Esophagus muscularis mucosa (tissue), 4 donors: ENCODE results near the gene RASGRF1. TPM values are rescaled to one million over a fixed set of nuclear protein-coding genes. Genes with fewer than 3 reads are reported as not detected.

Experiments
- DNase-seq: peaks from one replicate; pipeline ENCODE4 v3.0.0-alpha.2; 2017; ENCODE audit errors: extremely low spot score
- H3K27ac ChIP-seq, 4 donors: fragments of 200-600 bp; sonication (generic); replicated peaks in 1 of 4; 1 replicate in 3 of 4; 2 replicates in 1 of 4; pipeline ENCODE4 v1.5.1; 2016 to 2019; ENCODE audit warnings: mild to moderate bottlenecking in 1 of 4
- H3K27me3 ChIP-seq, 4 donors: fragments of 200-600 bp; sonication (generic); one replicate each; pipeline versions ENCODE4 v1.5.1 to v1.6.0; 2016 to 2019
- H3K36me3 ChIP-seq, 4 donors: fragments of 200-600 bp; sonication (generic); one replicate each; pipeline ENCODE4 v1.5.1; 2016 to 2019
- H3K4me1 ChIP-seq, 4 donors: fragments of 200-600 bp; sonication (generic); one replicate each; pipeline ENCODE4 v1.5.1; 2016 to 2019
- H3K4me3 ChIP-seq, 4 donors: fragments of 200-600 bp; sonication (generic); 1 replicate in 2 of 4; 2 replicates in 2 of 4; pipeline ENCODE4 v1.5.1; 2016 to 2019; ENCODE audit warnings: mild to moderate bottlenecking in 4 of 4, moderate library complexity in 1 of 4
- H3K9me3 ChIP-seq, 4 donors: fragments of 200-600 bp; sonication (generic); 1 replicate in 3 of 4; 2 replicates in 1 of 4; pipeline ENCODE4 v1.5.1; 2016 to 2019
- CTCF ChIP-seq, 3 experiments: fragments of 200-600 bp in 2 of 3; fragments of 450-650 bp in 1 of 3; sonication (generic) in 2 of 3; IDR thresholded peaks; one replicate each; pipeline ENCODE4 v1.5.1; 2017 to 2019; ENCODE audit warnings: antibody characterized with exemption in 3 of 3, mild to moderate bottlenecking in 2 of 3, moderate library complexity in 1 of 3
- EP300 ChIP-seq: sonication (generic); formaldehyde crosslinking; IDR thresholded peaks from one replicate; pipeline ENCODE4 v1.6.1; 2017; ENCODE audit warnings: antibody characterized with exemption
- POLR2A ChIP-seq: fragments of 450-650 bp; IDR thresholded peaks from one replicate; pipeline ENCODE4 v1.6.1; 2017; ENCODE audit warnings: antibody characterized with exemption, moderate library complexity, mild to moderate bottlenecking, low read depth
- POLR2AphosphoS5 ChIP-seq, 2 donors: sonication (generic); formaldehyde crosslinking; IDR thresholded peaks; one replicate each; pipeline ENCODE4 v1.6.1; 2017; ENCODE audit warnings: antibody characterized with exemption in 2 of 2
- WGBS: methylation state at CpG from one replicate; pipeline ENCODE4 v1.1.5; 2018; 5-methylcytosine and 5-hydroxymethylcytosine counted together
- intact Hi-C: fragments of 100-400 bp; cut with DNase I; formaldehyde crosslinking; loops from one replicate; pipeline ENCODE4 v1.15.1; 2023
- total RNA-seq, 4 donors: library from RNA; depleted of rRNA; stranded (reverse); fragments of >200 nt; gene quantifications; one replicate each; pipeline versions ENCODE4 v1.1.0 to v1.2.1, GENCODE V29; 2016

RASGRF1 gene
- total RNA-seq, 4 donors from 2014 or later, result 0.17 to 0.23 TPM; not detected in 2

- TF ChIP-seq POLR2AphosphoS5 (IDR thresholded peaks at IDR 0.05), result no peak
- TF ChIP-seq CTCF (IDR thresholded peaks at IDR 0.05), result peak in 2 of 3 experiments; percentile 16 to 45
- no peak for TF ChIP-seq EP300
- Histone ChIP-seq H3K27me3 (no peaks in the 10 kb centered on the region), H3K27ac (no peak overlapping the region), H3K4me1 (peaks cover 0 to 14% (median 6%) of the 10 kb centered on the region in 4 donors), H3K4me3 (no peak overlapping the region), H3K9me3 (no peaks in the 10 kb centered on the region), H3K36me3 (no peaks in the 10 kb centered on the region)
- 64% methylated on average over 3 of the region's 3 CpGs for WGBS
- DNase-seq, result no peak
- intact Hi-C loops, result no loop called here
Observed at GRCh38 chr15:79007066-79007465, 83.5 kb downstream of the RASGRF1 start.

GRCh38 chr15:79006071-79006470, 84.5 kb downstream of the RASGRF1 start:
- Histone ChIP-seq H3K4me3 (no peak overlapping the region), H3K27ac (no peak overlapping the region), H3K27me3 (no peaks in the 10 kb centered on the region), H3K9me3 (no peaks in the 10 kb centered on the region), H3K4me1 (peaks cover 0 to 14% (median 6%) of the 10 kb centered on the region in 4 donors), H3K36me3 (no peaks in the 10 kb centered on the region)
- no peak for DNase-seq
- 97% methylated on average over 16 of the region's 16 CpGs for WGBS
- TF ChIP-seq EP300 (no peak), POLR2AphosphoS5 (IDR thresholded peaks at IDR 0.05) (no peak), POLR2A (no peak), CTCF (IDR thresholded peaks at IDR 0.05) (no peak)
- intact Hi-C loops, result no loop called here

GRCh38 chr15:79004336-79004735, 86.2 kb downstream of the RASGRF1 start:
- no peaks in the 10 kb centered on the region for H3K9me3 ChIP-seq
- intact Hi-C loops, result no loop called here
- no peaks in the 10 kb centered on the region for H3K36me3 ChIP-seq
- H3K4me1 ChIP-seq, result peaks cover 0 to 14% (median 6%) of the 10 kb centered on the region in 4 donors
- no peak overlapping the region for H3K27ac ChIP-seq
- no peaks in the 10 kb centered on the region for H3K27me3 ChIP-seq
- DNase-seq, result no peak
- TF ChIP-seq POLR2A (no peak), CTCF (IDR thresholded peaks at IDR 0.05) (no peak), EP300 (no peak), POLR2AphosphoS5 (IDR thresholded peaks at IDR 0.05) (no peak)
- H3K4me3 ChIP-seq, result no peak overlapping the region
- 38% methylated on average over 5 of the region's 6 CpGs for WGBS

- Histone ChIP-seq H3K9me3 (no peaks in the 10 kb centered on the region), H3K27ac (no peak overlapping the region), H3K4me1 (peaks cover 0 to 14% (median 6%) of the 10 kb centered on the region in 4 donors), H3K4me3 (no peak overlapping the region), H3K27me3 (no peaks in the 10 kb centered on the region), H3K36me3 (no peaks in the 10 kb centered on the region)
- 90% methylated on average over 22 of the region's 24 CpGs for WGBS
- intact Hi-C loops, result no loop called here
- no peak for DNase-seq
- no peak for TF ChIP-seq EP300
- TF ChIP-seq CTCF (IDR thresholded peaks at IDR 0.05), result no peak
- TF ChIP-seq POLR2A, result no peak
- no peak for TF ChIP-seq POLR2AphosphoS5 (IDR thresholded peaks at IDR 0.05)
Observed at GRCh38 chr15:79003896-79004295, 86.7 kb downstream of the RASGRF1 start.

GRCh38 chr15:79003301-79003700, 87.3 kb downstream of the RASGRF1 start:
- 96% methylated on average over 3 of the region's 9 CpGs for WGBS
- no peak for TF ChIP-seq POLR2AphosphoS5 (IDR thresholded peaks at IDR 0.05)
- no peak for TF ChIP-seq POLR2A
- TF ChIP-seq EP300, result no peak
- TF ChIP-seq CTCF (IDR thresholded peaks at IDR 0.05), result no peak

More at GRCh38 chr15:79003301-79003700, 87.3 kb downstream of the RASGRF1 start:
- Histone ChIP-seq H3K4me3 (no peak overlapping the region), H3K36me3 (no peaks in the 10 kb centered on the region), H3K4me1 (peaks cover 0 to 14% (median 6%) of the 10 kb centered on the region in 4 donors), H3K9me3 (no peaks in the 10 kb centered on the region), H3K27me3 (no peaks in the 10 kb centered on the region), H3K27ac (no peak overlapping the region)
- no peak for DNase-seq
- intact Hi-C loops, result no loop called here
